Astrocyte (in vitro differentiated cells and primary cell): ENCODE results near the gene TRMT11. TPM values are rescaled to one million over a fixed set of nuclear protein-coding genes. Genes with fewer than 3 reads are reported as not detected.

Source experiments
- DNase-seq: peaks from one replicate; pipeline ENCODE4 v3.0.0-alpha.2; 2010; ENCODE audit warnings: low read depth
- FAIRE-seq: peaks from 2 replicates; lab custom pipeline; 2011; peaks lifted over from hg19 to GRCh38; lab: Jason Lieb, UNC
- H2AFZ ChIP-seq: 2 replicates; pipeline ENCODE4 v1.6.0; 2012; ENCODE audit warnings: low read depth, low read length, inconsistent platforms
- H3K27ac ChIP-seq: 2 replicates; pipeline ENCODE4 v1.5.1; 2011; ENCODE audit warnings: low read depth, low read length, inconsistent platforms
- H3K27me3 ChIP-seq: 2 replicates; pipeline ENCODE4 v1.6.0; 2011; ENCODE audit warnings: low read length, inconsistent platforms; ENCODE audit not compliant: insufficient read depth
- H3K36me3 ChIP-seq: 2 replicates; pipeline ENCODE4 v1.5.1; 2011; ENCODE audit warnings: low read length, inconsistent platforms; ENCODE audit not compliant: insufficient read depth
- H3K4me1 ChIP-seq: 2 replicates; pipeline ENCODE4 v1.5.1; 2011; ENCODE audit warnings: low read length, inconsistent platforms; ENCODE audit not compliant: insufficient read depth
- H3K4me2 ChIP-seq: 2 replicates; pipeline ENCODE4 v1.6.0; 2012; ENCODE audit warnings: low read length, inconsistent platforms
- H3K4me3 ChIP-seq: 2 replicates; pipeline ENCODE4 v1.5.1; 2011; ENCODE audit warnings: low read depth, mild to moderate bottlenecking, low read length, inconsistent platforms; ENCODE audit not compliant: insufficient read depth
- H3K79me2 ChIP-seq: 2 replicates; pipeline ENCODE4 v1.6.0; 2012; ENCODE audit warnings: mild to moderate bottlenecking, low read length, inconsistent platforms; ENCODE audit not compliant: insufficient read depth
- H3K9ac ChIP-seq: 2 replicates; pipeline ENCODE4 v1.6.0; 2012; ENCODE audit warnings: mild to moderate bottlenecking, low read length, inconsistent platforms
- H3K9me3 ChIP-seq: 2 replicates; pipeline ENCODE4 v1.5.1; 2012; ENCODE audit warnings: low read depth, mild to moderate bottlenecking, low read length, inconsistent platforms; ENCODE audit not compliant: insufficient read depth
- H4K20me1 ChIP-seq: 2 replicates; pipeline ENCODE4 v1.6.0; 2012; ENCODE audit warnings: low read length, inconsistent platforms; ENCODE audit not compliant: insufficient read depth
- H3K27ac Mint-ChIP-seq: one replicate; pipeline ENCODE4 v1.8.0; 2021; ENCODE audit warnings: mild to moderate bottlenecking, mixed read lengths; ENCODE audit not compliant: unreplicated experiment
- H3K27me3 Mint-ChIP-seq: one replicate; pipeline ENCODE4 v1.8.0; 2021; ENCODE audit warnings: low read depth, mixed read lengths; ENCODE audit not compliant: unreplicated experiment
- H3K36me3 Mint-ChIP-seq: one replicate; pipeline ENCODE4 v1.8.0; 2021; ENCODE audit warnings: low read depth, mixed read lengths; ENCODE audit not compliant: unreplicated experiment
- H3K4me1 Mint-ChIP-seq: one replicate; pipeline ENCODE4 v1.8.0; 2021; ENCODE audit warnings: low read depth, mixed read lengths; ENCODE audit not compliant: unreplicated experiment
- H3K4me3 Mint-ChIP-seq: one replicate; pipeline ENCODE4 v1.8.0; 2021; ENCODE audit warnings: mild to moderate bottlenecking, moderate library complexity, mixed read lengths; ENCODE audit not compliant: unreplicated experiment
- H3K9me3 Mint-ChIP-seq: one replicate; pipeline ENCODE4 v1.8.0; 2021; ENCODE audit warnings: mild to moderate bottlenecking, mixed read lengths; ENCODE audit not compliant: unreplicated experiment
- EZH2 ChIP-seq: IDR thresholded peaks from 2 replicates; pipeline ENCODE4 v1.6.1; 2012; ENCODE audit warnings: mild to moderate bottlenecking, low read length, inconsistent platforms; ENCODE audit not compliant: insufficient read depth
- total RNA-seq: library from RNA; stranded (reverse); gene quantifications from 2 replicates; pipeline ENCODE4 v1.2.1, GENCODE V29; 2021
- TF ChIP-seq, protein P1 (sequence below): IDR thresholded peaks from 2 replicates; pipeline ENCODE4 v1.5.1; 2011; ENCODE audit warnings: low read depth, mild to moderate bottlenecking, inconsistent platforms, low read length, moderate library complexity; ENCODE audit not compliant: insufficient read depth

Gene TRMT11
- total RNA-seq, 1 donor from 2014 or later, result 18.2 TPM

DNA sequence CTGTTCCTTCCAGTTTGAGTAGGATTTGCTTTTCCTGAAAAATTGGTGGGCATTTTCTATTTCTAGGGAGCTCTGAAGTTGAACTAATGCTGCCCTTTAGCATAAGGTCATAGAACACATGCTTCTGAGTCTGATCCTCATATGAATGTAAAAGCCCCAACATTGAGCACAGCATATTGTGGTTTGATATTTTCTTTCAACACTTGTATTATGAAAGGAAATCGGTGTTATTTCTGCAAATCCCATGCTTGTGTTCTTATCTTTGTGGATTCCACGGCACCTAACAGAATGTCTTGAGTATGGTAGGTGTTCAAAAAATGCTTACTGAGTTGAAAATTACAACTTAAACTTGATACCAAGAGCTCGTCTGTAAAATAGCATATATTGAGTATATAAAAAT, 85.8 kb downstream of the TRMT11 start:
- H3K27me3 Mint-ChIP-seq, result no peaks in the 10 kb centered on the region
- H3K4me3 ChIP-seq, result no peak overlapping the region
- no peak overlapping the region for H3K9ac ChIP-seq
- no peak overlapping the region for H3K27ac ChIP-seq
- no peak overlapping the region for H2AFZ ChIP-seq
- H3K79me2 ChIP-seq, result no peaks in the 10 kb centered on the region
- no peaks in the 10 kb centered on the region for H4K20me1 ChIP-seq
- peaks cover 1% of the 10 kb centered on the region for H3K36me3 Mint-ChIP-seq
- no peak for TF ChIP-seq EZH2
- TF ChIP-seq, protein P1, sequence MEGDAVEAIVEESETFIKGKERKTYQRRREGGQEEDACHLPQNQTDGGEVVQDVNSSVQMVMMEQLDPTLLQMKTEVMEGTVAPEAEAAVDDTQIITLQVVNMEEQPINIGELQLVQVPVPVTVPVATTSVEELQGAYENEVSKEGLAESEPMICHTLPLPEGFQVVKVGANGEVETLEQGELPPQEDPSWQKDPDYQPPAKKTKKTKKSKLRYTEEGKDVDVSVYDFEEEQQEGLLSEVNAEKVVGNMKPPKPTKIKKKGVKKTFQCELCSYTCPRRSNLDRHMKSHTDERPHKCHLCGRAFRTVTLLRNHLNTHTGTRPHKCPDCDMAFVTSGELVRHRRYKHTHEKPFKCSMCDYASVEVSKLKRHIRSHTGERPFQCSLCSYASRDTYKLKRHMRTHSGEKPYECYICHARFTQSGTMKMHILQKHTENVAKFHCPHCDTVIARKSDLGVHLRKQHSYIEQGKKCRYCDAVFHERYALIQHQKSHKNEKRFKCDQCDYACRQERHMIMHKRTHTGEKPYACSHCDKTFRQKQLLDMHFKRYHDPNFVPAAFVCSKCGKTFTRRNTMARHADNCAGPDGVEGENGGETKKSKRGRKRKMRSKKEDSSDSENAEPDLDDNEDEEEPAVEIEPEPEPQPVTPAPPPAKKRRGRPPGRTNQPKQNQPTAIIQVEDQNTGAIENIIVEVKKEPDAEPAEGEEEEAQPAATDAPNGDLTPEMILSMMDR, result no peak
- DNase-seq, result no peak
- no peak for FAIRE-seq
- no peaks in the 10 kb centered on the region for H3K4me1 ChIP-seq
- H3K36me3 ChIP-seq, result no peaks in the 10 kb centered on the region
- no peak overlapping the region for H3K4me3 Mint-ChIP-seq
- peaks cover 2% of the 10 kb centered on the region for H3K4me1 Mint-ChIP-seq
- no peaks in the 10 kb centered on the region for H3K27me3 ChIP-seq
- H3K9me3 Mint-ChIP-seq, result no peaks in the 10 kb centered on the region
- no peak overlapping the region for H3K4me2 ChIP-seq
- no peak overlapping the region for H3K27ac Mint-ChIP-seq
- no peaks in the 10 kb centered on the region for H3K9me3 ChIP-seq

DNA sequence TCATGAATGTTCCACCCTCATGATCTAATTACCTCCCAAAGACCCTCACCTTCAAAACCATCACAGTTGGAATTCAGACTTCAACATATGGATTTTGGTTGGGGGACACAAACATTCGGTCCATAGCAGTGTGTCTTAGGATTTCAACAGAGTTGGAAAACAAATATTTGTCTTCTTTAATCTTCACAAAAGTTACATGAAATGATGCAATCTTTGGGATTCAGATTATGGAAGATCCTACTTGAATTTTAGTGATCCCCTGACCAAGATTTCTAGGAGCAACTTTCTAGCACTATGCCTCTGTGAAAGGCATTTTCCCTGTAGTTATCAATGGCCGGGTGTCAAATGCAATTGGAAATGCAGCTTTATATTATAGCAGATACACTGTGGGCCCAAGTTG, 86.5 kb downstream of the TRMT11 start:
- Histone ChIP-seq H3K79me2 (no peaks in the 10 kb centered on the region), H4K20me1 (no peaks in the 10 kb centered on the region), H3K36me3 (no peaks in the 10 kb centered on the region), H3K27ac (no peak overlapping the region), H3K27me3 (no peaks in the 10 kb centered on the region), H3K9ac (no peak overlapping the region), H2AFZ (no peak overlapping the region), H3K4me3 (no peak overlapping the region), H3K4me2 (no peak overlapping the region), H3K4me1 (no peaks in the 10 kb centered on the region), H3K9me3 (no peaks in the 10 kb centered on the region)
- no peak overlapping the region for H3K4me3 Mint-ChIP-seq
- H3K9me3 Mint-ChIP-seq, result no peaks in the 10 kb centered on the region
- H3K36me3 Mint-ChIP-seq, result peaks cover 1% of the 10 kb centered on the region
- H3K4me1 Mint-ChIP-seq, result peaks cover 2% of the 10 kb centered on the region
- H3K27ac Mint-ChIP-seq, result no peak overlapping the region
- no peak for DNase-seq
- no peaks in the 10 kb centered on the region for H3K27me3 Mint-ChIP-seq
- FAIRE-seq, result no peak
- TF ChIP-seq EZH2, result no peak

DNA sequence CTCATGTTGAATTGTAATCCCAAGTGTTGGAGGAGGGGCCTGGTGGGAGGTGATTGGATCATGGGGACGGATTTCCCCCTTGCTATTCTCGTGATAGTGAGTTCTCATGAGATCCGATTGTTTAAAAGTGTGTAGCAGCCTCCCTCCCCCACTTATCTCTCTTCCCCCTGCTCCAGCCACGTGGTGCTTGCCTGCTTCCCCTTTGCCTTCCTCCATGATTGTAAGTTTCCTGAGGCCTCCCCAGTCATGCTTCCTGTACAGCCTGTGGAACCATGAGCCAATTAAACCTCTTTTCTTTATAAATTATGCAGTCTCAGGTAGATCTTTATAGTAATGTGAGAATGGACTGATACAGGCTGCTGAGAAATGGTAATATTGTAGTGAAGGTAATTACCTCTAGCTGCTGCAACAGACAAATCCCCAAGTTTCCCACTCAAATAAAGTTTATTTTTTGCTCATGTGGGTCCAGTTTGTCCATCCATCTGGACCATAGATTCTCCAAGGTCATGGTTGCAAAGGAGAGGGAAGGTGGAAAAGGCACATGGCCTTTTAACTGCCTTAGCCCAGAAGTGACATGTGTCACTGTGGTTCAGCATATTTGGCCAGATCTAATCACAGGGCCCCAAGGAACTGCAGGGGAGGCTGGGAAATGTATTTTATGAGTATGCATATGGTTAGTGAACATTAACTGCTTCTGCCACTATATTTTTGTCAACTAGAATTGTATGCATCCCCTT, 89.2 kb downstream of the TRMT11 start:
- no peak overlapping the region for H3K27ac Mint-ChIP-seq

More for the DNA sequence above, 89.2 kb downstream of the TRMT11 start:
- H2AFZ ChIP-seq, result no peak overlapping the region
- no peak overlapping the region for H3K27ac ChIP-seq
- DNase-seq (no peak), FAIRE-seq (no peak)
- Mint-ChIP-seq H3K27me3 (no peaks in the 10 kb centered on the region), H3K9me3 (no peaks in the 10 kb centered on the region), H3K36me3 (peaks cover 1% of the 10 kb centered on the region), H3K4me1 (peaks cover 2% of the 10 kb centered on the region), H3K4me3 (no peak overlapping the region)
- no peak overlapping the region for H3K9ac ChIP-seq
- TF ChIP-seq, protein P1, result no peak
- no peak for TF ChIP-seq EZH2
- H3K4me1 ChIP-seq, result no peaks in the 10 kb centered on the region
- H4K20me1 ChIP-seq, result no peaks in the 10 kb centered on the region
- no peaks in the 10 kb centered on the region for H3K27me3 ChIP-seq
- no peaks in the 10 kb centered on the region for H3K9me3 ChIP-seq
- no peaks in the 10 kb centered on the region for H3K79me2 ChIP-seq
- no peaks in the 10 kb centered on the region for H3K36me3 ChIP-seq
- H3K4me2 ChIP-seq, result no peak overlapping the region
- no peak overlapping the region for H3K4me3 ChIP-seq
